NCI-H82 (cell line): ENCODE results near the gene RADIL.

Experiments
- DNase-seq: peaks from one replicate; lab custom pipeline; 2025; lab: John Stamatoyannopoulos, UW

Gene RADIL

GRCh38 chr7:4775250-4775847 lies 108.2 kb downstream of the RADIL start, which contains the start of gene AP5Z1:
Gene AP5Z1, plus strand, starts transcription at chr7:4775623. Its CDS starts 93 bp downstream, at chr7:4775716.
- DNase-seq: peak; percentile 97

GRCh38 chr7:4774658-4775249 lies 108.8 kb downstream of the RADIL start:
- peak; percentile 62 for DNase-seq

- DNase-seq: no peak
Observed at GRCh38 chr7:4774007-4774406, 109.5 kb downstream of the RADIL start.

DNA sequence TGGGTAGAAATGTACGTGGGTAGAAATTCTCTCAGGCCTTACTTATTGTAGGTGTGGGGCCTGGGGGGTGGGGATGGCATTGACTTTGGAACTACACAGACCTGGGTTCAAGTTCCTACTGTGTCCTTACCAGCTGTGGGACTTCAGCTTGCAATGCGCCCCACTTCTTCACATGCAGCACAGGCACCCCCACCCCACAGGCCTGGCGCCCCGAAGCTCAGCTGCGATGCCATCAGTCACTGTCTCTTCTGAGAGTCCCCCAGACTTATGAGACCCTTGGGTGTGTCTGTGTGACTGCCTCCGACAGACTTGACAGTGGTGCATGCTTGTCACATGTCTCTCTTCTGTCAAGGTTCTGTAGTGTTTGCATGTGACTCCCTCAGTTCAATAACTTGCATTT lies 111.2 kb downstream of the RADIL start:
- DNase-seq: no peak

DNA sequence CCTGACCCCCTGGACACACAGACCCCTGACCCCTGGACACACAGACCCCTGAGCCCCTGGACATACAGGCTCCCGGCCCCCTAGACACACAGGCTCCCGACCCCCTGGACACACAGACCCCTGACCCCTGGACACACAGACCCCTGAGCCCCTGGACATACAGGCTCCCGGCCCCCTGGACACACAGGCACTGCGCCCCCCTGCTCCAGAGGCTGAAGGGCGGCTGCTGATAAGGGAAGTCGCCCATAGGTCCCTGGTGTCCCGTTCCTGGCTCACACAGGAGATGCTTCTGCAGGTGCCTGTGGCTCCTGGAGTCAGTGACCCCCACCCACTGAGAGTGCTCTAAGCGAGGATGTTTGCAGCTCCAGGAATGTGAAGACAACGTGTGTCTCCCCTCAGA lies 111.8 kb downstream of the RADIL start:
- no peak for DNase-seq

GRCh38 chr7:4770886-4771285 lies 112.6 kb downstream of the RADIL start:
- no peak for DNase-seq

DNA sequence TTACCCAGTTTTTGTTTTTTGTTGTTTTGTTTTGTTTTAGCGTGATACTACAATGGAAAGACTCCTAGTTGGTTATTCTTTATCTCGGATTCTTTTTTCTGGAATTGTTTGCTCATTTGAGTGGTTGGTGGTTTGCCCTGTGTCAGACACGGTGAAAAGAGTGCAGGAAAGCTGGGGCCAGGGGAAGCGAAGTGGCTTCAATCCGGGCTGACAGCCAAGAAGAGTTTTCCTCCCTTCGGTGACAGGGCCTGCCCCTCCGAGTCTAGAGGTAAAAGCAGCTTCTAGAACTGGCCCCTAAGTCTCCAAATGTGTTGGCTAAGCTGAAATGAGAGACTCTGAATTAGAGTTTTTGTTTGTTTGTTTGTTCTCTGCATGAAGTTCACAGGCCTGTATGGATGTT lies 113.8 kb downstream of the RADIL start:
- DNase-seq: no peak

DNA sequence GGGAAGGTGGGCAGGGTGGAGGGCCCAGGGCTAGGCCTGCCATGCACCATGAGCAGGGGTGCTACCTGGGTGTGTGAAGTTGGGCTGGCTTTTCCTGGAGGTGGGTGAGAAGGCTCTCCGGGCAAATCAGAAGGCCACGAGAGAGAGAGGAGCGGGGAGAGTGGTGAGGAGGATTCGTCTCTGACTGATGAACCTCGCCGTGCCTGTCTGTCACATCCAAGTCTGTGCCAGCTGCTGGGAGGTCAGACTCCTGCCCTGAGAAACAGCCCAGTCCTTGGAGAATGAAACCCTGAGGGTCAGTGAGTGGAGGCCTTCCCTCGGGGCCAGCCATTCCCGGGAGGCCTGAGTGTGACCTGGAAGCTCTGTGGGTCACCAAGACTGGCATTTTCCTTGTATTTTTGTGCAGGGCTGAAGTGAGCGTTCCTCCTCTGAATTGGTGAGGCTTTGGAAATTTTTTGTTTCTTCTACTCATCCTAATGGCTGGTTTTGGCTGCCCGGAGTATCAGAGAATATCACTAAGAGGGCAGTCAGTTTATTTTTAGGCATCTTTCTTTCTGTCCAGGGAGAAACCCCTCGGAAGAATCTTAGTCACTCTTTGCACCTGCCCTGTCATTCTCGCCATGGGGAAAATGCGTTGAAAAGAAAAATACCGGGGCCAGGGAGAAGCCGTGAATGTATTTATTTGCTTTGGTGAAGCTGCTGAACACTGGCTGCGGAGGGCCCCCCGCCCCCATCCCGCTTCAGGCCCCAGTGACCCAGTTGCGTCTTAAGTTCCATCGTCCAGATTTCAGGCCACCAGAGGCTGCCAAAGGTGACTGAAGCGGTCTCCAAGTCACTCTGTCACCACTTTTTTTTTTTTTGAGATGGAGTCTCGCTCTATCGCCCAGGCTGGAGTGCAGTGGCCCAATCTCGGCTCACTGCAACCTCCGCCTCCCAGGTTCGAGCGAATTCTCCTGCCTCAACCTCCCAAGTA lies 114.6 kb downstream of the RADIL start:
- no peak for DNase-seq

DNA sequence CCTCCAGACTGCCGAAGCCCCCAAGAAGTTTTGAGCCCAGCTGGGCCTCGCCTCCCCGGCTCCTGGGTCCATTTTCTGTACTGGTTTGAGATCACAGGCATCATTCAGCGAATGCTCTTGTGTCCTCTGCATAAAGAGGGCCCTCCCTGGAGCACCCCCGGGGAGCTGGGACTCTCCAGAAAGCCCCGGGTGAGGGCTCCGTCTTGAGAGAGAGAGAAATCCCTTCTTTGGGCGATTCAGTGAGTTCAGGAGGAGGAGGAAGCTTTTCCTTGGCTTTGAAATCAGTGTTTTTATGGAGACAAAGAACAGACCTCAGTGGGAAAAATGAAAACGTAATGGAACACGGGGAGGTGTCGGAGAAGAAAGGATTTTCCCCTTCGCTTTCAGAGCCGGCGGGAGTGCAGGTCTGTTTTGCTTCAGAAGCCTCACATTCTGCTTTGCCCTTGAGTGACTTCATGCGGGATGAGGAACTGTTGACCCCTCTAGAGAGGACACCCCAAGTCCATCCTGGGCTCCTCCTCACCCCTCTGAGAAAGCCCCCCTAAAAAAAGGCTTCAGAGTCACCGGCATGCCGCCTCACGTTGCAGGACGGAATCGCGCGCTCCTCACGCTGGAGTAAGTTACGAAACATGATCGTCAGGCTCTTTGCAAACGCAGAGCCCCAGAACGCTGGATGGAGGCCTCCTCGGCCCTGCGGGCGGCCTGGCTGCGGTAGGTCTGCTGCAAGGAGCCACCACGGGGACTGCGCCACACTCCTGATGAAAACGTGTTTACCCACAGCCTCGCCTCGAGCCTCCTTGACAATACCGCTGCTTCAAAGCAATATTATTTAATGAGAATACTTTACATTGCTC lies 116.6 kb downstream of the RADIL start:
- DNase-seq: no peak

- DNase-seq: peak; percentile 30
Observed at GRCh38 chr7:4765776-4766490, 117.6 kb downstream of the RADIL start.

GRCh38 chr7:4764402-4765007 lies 119.0 kb downstream of the RADIL start:
- no peak for DNase-seq

DNA sequence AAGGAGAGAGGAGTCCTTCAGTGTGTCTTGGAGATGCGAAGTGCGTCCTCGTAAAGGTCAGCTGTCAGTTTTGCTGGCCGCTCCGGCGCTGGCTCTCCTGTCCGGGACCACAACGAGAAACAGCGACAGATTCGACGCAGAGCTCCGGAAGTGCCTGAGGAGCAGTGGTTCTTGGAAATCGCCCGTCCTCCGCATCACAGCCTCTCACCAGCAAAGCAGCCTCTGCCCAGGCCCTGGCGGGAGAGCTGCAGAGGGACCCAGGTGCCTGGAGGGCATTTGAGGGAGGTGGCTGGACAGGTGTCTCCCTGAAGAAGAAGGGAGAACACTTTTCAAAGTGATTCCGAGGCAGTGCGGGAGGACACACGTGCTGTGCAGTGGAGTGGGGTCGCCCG lies 119.7 kb downstream of the RADIL start:
- no peak for DNase-seq

GRCh38 chr7:4763091-4763793 lies 120.3 kb downstream of the RADIL start:
- DNase-seq: no peak

DNA sequence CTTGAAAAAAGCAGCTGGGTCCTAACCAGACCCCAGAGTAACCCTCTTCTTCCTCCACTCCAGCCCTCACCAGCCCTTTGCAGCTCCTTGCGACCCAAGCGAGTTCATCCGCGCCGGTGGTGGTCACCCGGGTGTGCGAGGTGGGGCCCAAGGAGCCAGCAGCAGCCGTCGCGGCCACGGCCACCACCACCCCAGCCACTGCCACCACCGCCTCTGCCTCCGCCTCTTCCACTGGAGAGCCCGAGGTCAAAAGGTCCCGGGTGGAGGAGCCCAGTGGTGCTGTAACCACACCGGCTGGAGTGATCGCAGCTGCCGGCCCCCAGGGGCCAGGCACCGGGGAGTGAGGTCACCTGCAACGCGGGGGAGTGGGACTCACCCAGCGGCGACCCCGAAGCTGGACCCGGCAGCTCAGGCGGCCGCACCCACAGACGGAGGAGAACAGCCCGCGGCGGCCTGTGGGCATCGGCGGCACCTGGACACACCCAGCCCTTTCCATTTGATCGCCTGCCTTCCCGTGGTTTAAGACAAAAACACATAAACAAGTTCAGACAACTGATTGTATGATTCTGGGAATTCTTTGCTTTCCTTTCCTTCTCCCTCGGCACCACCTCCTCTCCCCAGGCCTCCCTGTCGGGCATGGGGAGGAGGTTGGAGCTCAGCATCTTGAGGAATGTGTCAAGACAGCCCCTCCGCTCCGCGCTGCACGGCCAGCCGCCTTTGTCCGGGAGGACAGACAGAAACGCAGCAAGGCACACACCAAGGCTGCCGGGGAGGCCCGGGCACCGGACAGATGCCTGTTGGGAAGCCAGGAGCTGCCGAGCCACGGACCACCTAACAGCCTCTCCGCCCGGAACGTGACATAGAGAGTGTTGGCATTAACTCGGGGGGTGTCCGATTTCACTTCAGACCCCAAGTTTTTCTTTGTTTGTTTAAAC lies 121.1 kb downstream of the RADIL start:
- DNase-seq: no peak

DNA sequence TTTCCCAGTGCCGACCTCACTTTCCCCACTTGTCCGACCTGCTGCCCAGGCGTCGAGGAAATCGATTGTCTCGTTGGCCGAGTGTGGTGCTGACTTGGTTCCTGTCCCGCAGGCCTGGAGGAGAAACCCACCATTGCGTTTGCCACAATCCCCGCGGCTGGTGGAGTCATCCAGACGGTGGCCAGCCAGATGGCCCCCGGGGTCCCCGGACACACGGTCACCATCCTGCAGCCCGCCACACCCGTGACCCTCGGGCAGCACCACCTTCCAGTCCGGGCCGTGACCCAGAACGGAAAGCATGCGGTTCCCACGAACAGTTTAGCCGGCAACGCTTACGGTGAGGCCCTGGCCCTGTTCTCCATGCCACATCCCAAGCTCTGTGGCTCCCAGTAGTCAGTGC lies 122.6 kb downstream of the RADIL start:
- DNase-seq: no peak

GRCh38 chr7:4759211-4759610 lies 124.3 kb downstream of the RADIL start:
- no peak for DNase-seq

- no peak for DNase-seq
Observed at GRCh38 chr7:4758791-4759190, 124.7 kb downstream of the RADIL start.

- DNase-seq: no peak
Observed at GRCh38 chr7:4758111-4758510, 125.4 kb downstream of the RADIL start.

DNA sequence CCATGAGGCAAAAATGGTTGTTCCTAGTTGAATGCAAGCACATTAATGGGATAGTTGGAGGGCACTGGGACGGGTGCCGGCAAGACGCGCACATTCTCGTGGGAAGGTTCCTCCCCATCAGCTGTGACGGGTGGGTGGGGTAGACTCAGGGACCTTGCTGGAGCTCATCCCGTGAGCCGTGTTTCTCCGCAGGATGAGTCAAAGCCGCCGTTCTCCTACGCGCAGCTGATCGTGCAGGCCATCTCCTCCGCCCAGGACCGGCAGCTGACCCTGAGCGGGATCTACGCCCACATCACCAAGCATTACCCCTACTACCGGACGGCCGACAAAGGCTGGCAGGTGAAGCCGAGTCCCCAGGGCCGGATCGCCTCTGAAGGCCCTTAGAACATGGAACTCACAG lies 128.5 kb downstream of the RADIL start:
- DNase-seq: no peak
